Mesendoderm (in vitro differentiated cells): ENCODE measurements around the gene SLC13A3.
A peak's percentile ranks its signal among the peaks of the same experiment; 100 is the strongest.

ENCODE experiments used
- DNase-seq: peaks from one replicate; pipeline ENCODE4 v3.0.0; 2013
- H2AK5ac ChIP-seq: 2 replicates; pipeline ENCODE4 v1.6.1; 2013; ENCODE audit warnings: low read length, inconsistent platforms
- H2BK120ac ChIP-seq: 2 replicates; pipeline ENCODE4 v1.6.1; 2013; ENCODE audit warnings: low read depth, mild to moderate bottlenecking, low read length, moderate library complexity, mixed read lengths
- H2BK15ac ChIP-seq: replicated peaks from 2 replicates; pipeline ENCODE4 v1.6.1; 2013; ENCODE audit warnings: low read depth, mild to moderate bottlenecking, moderate library complexity
- H2BK5ac ChIP-seq: 2 replicates; pipeline ENCODE4 v1.6.1; 2013; ENCODE audit warnings: low read length, inconsistent platforms
- H3K18ac ChIP-seq: 2 replicates; pipeline ENCODE4 v1.6.1; 2013; ENCODE audit warnings: mild to moderate bottlenecking, low read length, mixed read lengths
- H3K23ac ChIP-seq: one replicate; pipeline ENCODE4 v1.6.1; 2013; ENCODE audit warnings: low read length
- H3K27ac ChIP-seq: 2 replicates; pipeline ENCODE4 v1.5.1; 2013; ENCODE audit warnings: low read depth, mild to moderate bottlenecking, inconsistent platforms, low read length, moderate library complexity
- H3K27me3 ChIP-seq: 2 replicates; pipeline ENCODE4 v1.6.1; 2013; ENCODE audit warnings: low read length, control low read depth, mild to moderate bottlenecking, inconsistent platforms; ENCODE audit not compliant: insufficient read depth, poor library complexity
- H3K36me3 ChIP-seq: 2 replicates; pipeline ENCODE4 v1.6.1; 2013; ENCODE audit warnings: low read length, inconsistent platforms; ENCODE audit not compliant: control insufficient read depth, insufficient read depth
- H3K4ac ChIP-seq: one replicate; pipeline ENCODE4 v1.6.1; 2013; ENCODE audit warnings: low read depth, mild to moderate bottlenecking, low read length, moderate library complexity
- H3K4me1 ChIP-seq: 2 replicates; pipeline ENCODE4 v1.6.1; 2013; ENCODE audit warnings: low read depth, low read length, inconsistent platforms; ENCODE audit not compliant: control insufficient read depth
- H3K4me2 ChIP-seq: 2 replicates; pipeline ENCODE4 v1.6.1; 2013; ENCODE audit warnings: low read length
- H3K4me3 ChIP-seq: 2 replicates; pipeline ENCODE4 v1.5.1; 2013; ENCODE audit warnings: mild to moderate bottlenecking, low read length
- H3K56ac ChIP-seq: one replicate; pipeline ENCODE4 v1.6.1; 2013; ENCODE audit warnings: low read length
- H3K79me1 ChIP-seq: 2 replicates; pipeline ENCODE4 v1.6.1; 2013; ENCODE audit warnings: low read length, inconsistent platforms
- H3K79me2 ChIP-seq: 2 replicates; pipeline ENCODE4 v1.6.1; 2013; ENCODE audit warnings: mild to moderate bottlenecking, low read length; ENCODE audit not compliant: control insufficient read depth, insufficient read depth
- H3K9ac ChIP-seq: 2 replicates; pipeline ENCODE4 v1.6.1; 2013; ENCODE audit warnings: low read length, inconsistent platforms
- H4K5ac ChIP-seq: one replicate; pipeline ENCODE4 v1.6.1; 2013; ENCODE audit warnings: low read length
- H4K8ac ChIP-seq: one replicate; pipeline ENCODE4 v1.6.1; 2013; ENCODE audit warnings: low read depth, mild to moderate bottlenecking, control low read depth, low read length, moderate library complexity
- WGBS: extraction: QIAGEN DNeasy Blood & Tissue Kit; methylation state at CpG from one replicate; pipeline ENCODE4 v1.1.7; 2013; ENCODE audit warnings: low lambda C conversion rate, missing lambda C conversion rate; ENCODE audit not compliant: insufficient coverage; ENCODE audit errors: extremely low coverage; 5-methylcytosine and 5-hydroxymethylcytosine counted together

The SLC13A3 gene

DNA sequence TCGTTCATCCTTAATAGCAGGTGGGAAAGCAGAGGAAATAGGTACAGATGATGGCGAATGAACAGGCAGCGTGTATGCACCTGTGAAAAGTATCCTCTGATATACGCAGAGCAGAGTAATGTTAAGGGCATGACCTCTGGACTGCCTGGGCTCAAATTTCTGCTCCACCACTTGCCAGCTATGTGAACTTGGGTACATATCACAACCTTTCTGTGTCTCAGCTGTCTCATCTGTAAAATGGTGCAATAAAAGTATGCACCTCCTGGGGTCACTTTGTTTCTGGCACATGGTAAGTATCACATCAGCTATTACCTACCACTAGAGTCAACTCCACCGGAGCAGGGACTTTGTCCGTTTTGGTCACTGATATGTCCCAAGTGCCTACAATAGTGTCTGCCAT is 103.3 kb downstream of the SLC13A3 start:
- WGBS, result no CpG with 5 or more reads among the region's 6 CpGs
- Histone ChIP-seq H3K27me3 (no peaks in the 10 kb centered on the region), H3K56ac (no peak overlapping the region), H3K4me3 (no peak overlapping the region), H2AK5ac (no peak overlapping the region), H3K36me3 (no peaks in the 10 kb centered on the region), H3K79me2 (no peaks in the 10 kb centered on the region), H4K8ac (no peak overlapping the region), H3K4ac (no peak overlapping the region), H2BK5ac (no peak overlapping the region), H3K23ac (no peak overlapping the region), H4K5ac (no peak overlapping the region), H3K9ac (no peak overlapping the region), H3K18ac (no peak overlapping the region), H3K27ac (no peak overlapping the region), H2BK15ac (no peak overlapping the region), H3K4me2 (no peak overlapping the region), H3K79me1 (no peaks in the 10 kb centered on the region), H3K4me1 (peaks cover 2% of the 10 kb centered on the region), H2BK120ac (no peak overlapping the region)
- DNase-seq, result no peak

DNA sequence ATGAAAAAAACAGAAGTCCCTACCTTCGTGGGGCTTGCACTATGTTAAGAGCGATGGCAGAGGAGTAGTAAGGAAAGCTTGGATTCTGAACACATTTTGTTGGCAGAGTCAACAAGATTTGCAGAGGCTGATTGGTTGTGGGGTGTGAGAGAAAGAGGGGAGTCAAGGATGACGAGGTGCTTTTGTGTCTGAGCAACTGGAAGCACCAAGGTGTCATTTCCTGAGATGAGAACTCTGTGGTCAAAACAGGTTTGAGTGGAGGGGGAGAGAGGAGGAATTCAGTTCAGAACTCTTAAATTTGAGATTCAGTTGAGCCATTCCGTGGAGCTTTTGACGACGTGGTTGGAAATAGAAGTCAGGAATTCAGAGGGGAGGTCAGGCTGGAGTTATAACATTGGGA is 104.3 kb downstream of the SLC13A3 start:
- H3K56ac ChIP-seq, result no peak overlapping the region
- no peak overlapping the region for H4K5ac ChIP-seq
- H3K4me1 ChIP-seq, result peaks cover under 1% of the 10 kb centered on the region
- H3K4me3 ChIP-seq, result no peak overlapping the region
- H3K18ac ChIP-seq, result no peak overlapping the region
- no peak overlapping the region for H3K9ac ChIP-seq
- no CpG with 5 or more reads among the region's 6 CpGs for WGBS
- H2BK120ac ChIP-seq, result no peak overlapping the region
- no peaks in the 10 kb centered on the region for H3K27me3 ChIP-seq
- DNase-seq, result no peak
- H2BK15ac ChIP-seq, result no peak overlapping the region
- no peaks in the 10 kb centered on the region for H3K36me3 ChIP-seq
- H3K79me1 ChIP-seq, result no peaks in the 10 kb centered on the region
- H2BK5ac ChIP-seq, result no peak overlapping the region
- no peak overlapping the region for H4K8ac ChIP-seq
- no peak overlapping the region for H2AK5ac ChIP-seq
- no peak overlapping the region for H3K23ac ChIP-seq
- no peaks in the 10 kb centered on the region for H3K79me2 ChIP-seq
- no peak overlapping the region for H3K27ac ChIP-seq
- no peak overlapping the region for H3K4me2 ChIP-seq
- no peak overlapping the region for H3K4ac ChIP-seq

DNA sequence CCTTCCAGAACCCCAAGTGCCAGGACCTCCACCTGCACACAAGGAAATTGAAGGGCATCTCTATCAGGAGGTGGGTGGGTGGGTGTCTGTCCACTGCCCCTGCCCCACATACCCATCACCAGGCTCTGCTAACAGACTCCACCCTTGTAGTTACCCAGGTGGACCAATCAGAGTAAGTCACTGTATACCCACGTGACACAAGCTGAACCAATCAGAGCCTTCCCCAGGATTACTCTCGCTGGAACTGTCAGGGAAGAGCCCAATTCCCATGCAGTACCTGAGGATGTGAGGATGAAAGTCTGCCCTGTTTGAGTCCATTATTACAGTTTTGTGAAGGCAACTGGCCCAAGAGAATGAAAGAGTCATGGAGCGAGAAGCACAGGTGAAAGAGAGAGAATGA is 105.0 kb downstream of the SLC13A3 start:
- peak; percentile 21 for DNase-seq
- no peak overlapping the region for H3K4me3 ChIP-seq
- H2BK120ac ChIP-seq, result no peak overlapping the region
- H3K4me2 ChIP-seq, result no peak overlapping the region
- no peaks in the 10 kb centered on the region for H3K27me3 ChIP-seq
- no peak overlapping the region for H3K23ac ChIP-seq
- no peak overlapping the region for H4K8ac ChIP-seq
- H4K5ac ChIP-seq, result no peak overlapping the region
- H3K79me1 ChIP-seq, result no peaks in the 10 kb centered on the region
- no peak overlapping the region for H2AK5ac ChIP-seq
- no peak overlapping the region for H3K9ac ChIP-seq
- WGBS, result no CpG with 5 or more reads among the region's 3 CpGs
- no peaks in the 10 kb centered on the region for H3K4me1 ChIP-seq
- no peak overlapping the region for H3K18ac ChIP-seq
- no peaks in the 10 kb centered on the region for H3K36me3 ChIP-seq
- H3K56ac ChIP-seq, result no peak overlapping the region
- no peaks in the 10 kb centered on the region for H3K79me2 ChIP-seq
- no peak overlapping the region for H3K4ac ChIP-seq
- no peak overlapping the region for H3K27ac ChIP-seq
- no peak overlapping the region for H2BK5ac ChIP-seq
- no peak overlapping the region for H2BK15ac ChIP-seq

DNA sequence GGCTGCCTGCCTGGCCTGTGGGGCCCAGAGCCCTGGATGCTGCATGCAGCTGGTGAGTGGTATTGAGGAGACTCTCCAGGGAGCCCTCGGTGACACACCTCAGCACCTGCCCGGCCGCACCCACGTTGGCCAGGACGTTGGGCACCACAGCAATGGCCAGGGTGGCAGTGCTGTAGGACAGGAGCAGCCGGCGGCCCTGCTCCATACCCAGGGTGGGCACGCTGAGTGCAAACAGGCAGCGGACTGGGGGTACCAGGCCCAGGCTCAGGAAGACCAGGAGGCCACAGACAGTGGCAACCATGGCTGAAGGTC is 105.5 kb downstream of the SLC13A3 start:
- Histone ChIP-seq H2AK5ac (no peak overlapping the region), H3K9ac (no peak overlapping the region), H3K27ac (no peak overlapping the region), H3K4me1 (no peaks in the 10 kb centered on the region), H3K18ac (no peak overlapping the region), H4K8ac (no peak overlapping the region), H2BK120ac (no peak overlapping the region), H3K36me3 (no peaks in the 10 kb centered on the region), H3K4me2 (no peak overlapping the region), H3K79me1 (no peaks in the 10 kb centered on the region), H2BK5ac (no peak overlapping the region), H3K79me2 (no peaks in the 10 kb centered on the region), H2BK15ac (no peak overlapping the region), H4K5ac (no peak overlapping the region), H3K56ac (no peak overlapping the region), H3K4ac (no peak overlapping the region), H3K23ac (no peak overlapping the region), H3K27me3 (no peaks in the 10 kb centered on the region), H3K4me3 (no peak overlapping the region)
- DNase-seq, result no peak
- WGBS, result no CpG with 5 or more reads among the region's 9 CpGs

DNA sequence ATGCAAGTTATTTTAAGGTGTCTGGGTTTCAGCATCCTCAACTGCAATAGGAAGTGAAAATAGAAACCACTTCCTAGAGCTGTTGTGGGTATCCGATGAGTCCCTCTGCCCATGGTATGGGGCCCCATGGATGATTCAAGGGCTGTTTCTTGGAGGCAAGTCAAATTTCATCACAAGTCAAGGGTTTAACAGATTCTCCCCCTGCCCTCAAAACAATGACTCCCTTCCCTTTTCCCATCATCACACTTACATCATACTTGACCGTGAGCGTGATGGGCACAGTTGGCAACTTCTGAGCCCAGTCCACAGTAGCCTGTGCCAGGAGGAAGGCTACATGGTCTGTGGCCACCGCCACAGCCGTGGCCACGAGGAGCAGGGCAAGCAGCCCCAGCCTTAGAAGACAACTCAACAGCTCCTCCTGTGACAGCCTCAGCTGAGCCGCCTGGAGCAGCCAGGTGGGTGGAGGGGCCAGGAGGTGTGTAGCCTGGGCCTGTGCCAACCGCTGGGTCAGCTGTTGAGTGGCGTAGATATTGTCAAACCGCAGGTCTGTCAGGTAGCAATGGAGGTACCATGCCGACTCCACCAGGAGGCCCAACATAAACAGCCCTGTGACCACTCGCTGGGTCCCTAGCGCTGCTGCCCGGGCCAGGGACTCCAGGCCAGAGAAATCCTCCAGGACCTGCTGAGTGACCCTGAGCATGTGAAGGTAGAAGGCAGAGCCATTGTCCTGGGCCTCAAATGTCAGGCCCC is 106.0 kb downstream of the SLC13A3 start:
- Histone ChIP-seq H2AK5ac (no peak overlapping the region), H3K79me1 (no peaks in the 10 kb centered on the region), H3K9ac (no peak overlapping the region), H3K4me1 (no peaks in the 10 kb centered on the region), H3K79me2 (no peaks in the 10 kb centered on the region), H3K27ac (peak overlapping the region; percentile 8), H3K4ac (no peak overlapping the region), H3K27me3 (no peaks in the 10 kb centered on the region), H4K5ac (no peak overlapping the region), H3K4me3 (no peak overlapping the region), H3K18ac (no peak overlapping the region), H3K36me3 (no peaks in the 10 kb centered on the region), H4K8ac (no peak overlapping the region), H2BK120ac (no peak overlapping the region), H2BK5ac (no peak overlapping the region), H3K4me2 (no peak overlapping the region), H2BK15ac (no peak overlapping the region), H3K56ac (no peak overlapping the region), H3K23ac (no peak overlapping the region)
- no CpG with 5 or more reads among the region's 14 CpGs for WGBS
- no peak for DNase-seq

DNA sequence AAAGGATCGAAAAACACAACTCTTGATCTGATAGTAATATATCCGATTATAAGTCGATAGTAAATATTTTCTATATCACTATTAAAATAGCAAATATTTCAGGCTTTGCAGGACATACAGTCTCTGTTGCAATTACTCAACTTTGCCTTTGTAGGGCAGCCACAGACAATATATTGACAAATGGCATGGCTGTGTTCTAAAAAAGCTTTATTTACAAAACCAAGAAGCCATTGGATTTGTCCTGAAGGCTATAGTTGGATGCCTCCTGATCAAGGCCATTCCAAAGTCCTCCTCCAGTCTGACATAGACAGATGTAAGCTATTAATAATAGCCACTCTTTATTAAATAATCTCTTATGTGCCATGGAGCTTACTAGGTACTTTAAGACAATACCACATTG is 106.7 kb downstream of the SLC13A3 start:
- no peak overlapping the region for H3K56ac ChIP-seq
- H3K4me1 ChIP-seq, result peaks cover under 1% of the 10 kb centered on the region
- H3K36me3 ChIP-seq, result no peaks in the 10 kb centered on the region
- no peak overlapping the region for H3K4me3 ChIP-seq
- no peak overlapping the region for H3K4ac ChIP-seq
- H2AK5ac ChIP-seq, result no peak overlapping the region
- no CpG with 5 or more reads among the region's 3 CpGs for WGBS
- no peak overlapping the region for H2BK120ac ChIP-seq
- no peak overlapping the region for H3K23ac ChIP-seq
- H2BK15ac ChIP-seq, result no peak overlapping the region
- no peak overlapping the region for H4K5ac ChIP-seq
- H3K18ac ChIP-seq, result no peak overlapping the region
- no peaks in the 10 kb centered on the region for H3K27me3 ChIP-seq
- H2BK5ac ChIP-seq, result no peak overlapping the region
- H4K8ac ChIP-seq, result no peak overlapping the region
- no peaks in the 10 kb centered on the region for H3K79me2 ChIP-seq
- no peak overlapping the region for H3K27ac ChIP-seq
- no peak overlapping the region for H3K4me2 ChIP-seq
- DNase-seq, result no peak
- no peaks in the 10 kb centered on the region for H3K79me1 ChIP-seq
- no peak overlapping the region for H3K9ac ChIP-seq
